GM12891 (cell line): ENCODE measurements around the gene RAB7B.

Experiments used
- PAX5 ChIP-seq: IDR thresholded peaks from 2 replicates; pipeline ENCODE4 v1.6.1; 2011; ENCODE audit warnings: low read length, moderate library complexity, mild to moderate bottlenecking; ENCODE audit not compliant: insufficient read depth, severe bottlenecking
- POLR2A ChIP-seq: IDR thresholded peaks from 2 replicates; pipeline ENCODE4 v1.6.1; 2011; ENCODE audit warnings: low read depth, low read length, control low read depth
- POLR2AphosphoS5 ChIP-seq: IDR thresholded peaks from 2 replicates; pipeline ENCODE4 v1.6.1; 2011; ENCODE audit warnings: low read depth, low read length, control low read depth
- POU2F2 ChIP-seq: IDR thresholded peaks from 2 replicates; pipeline ENCODE4 v1.6.1; 2011; ENCODE audit warnings: low read depth, mild to moderate bottlenecking, control low read depth, low read length, moderate library complexity
- SPI1 ChIP-seq: IDR thresholded peaks from 2 replicates; pipeline ENCODE4 v1.6.1; 2011; ENCODE audit warnings: low read depth, low read length, control low read depth
- TAF1 ChIP-seq: IDR thresholded peaks from 2 replicates; pipeline ENCODE4 v1.6.1; 2011; ENCODE audit warnings: low read depth, low read length, control low read depth

DNA sequence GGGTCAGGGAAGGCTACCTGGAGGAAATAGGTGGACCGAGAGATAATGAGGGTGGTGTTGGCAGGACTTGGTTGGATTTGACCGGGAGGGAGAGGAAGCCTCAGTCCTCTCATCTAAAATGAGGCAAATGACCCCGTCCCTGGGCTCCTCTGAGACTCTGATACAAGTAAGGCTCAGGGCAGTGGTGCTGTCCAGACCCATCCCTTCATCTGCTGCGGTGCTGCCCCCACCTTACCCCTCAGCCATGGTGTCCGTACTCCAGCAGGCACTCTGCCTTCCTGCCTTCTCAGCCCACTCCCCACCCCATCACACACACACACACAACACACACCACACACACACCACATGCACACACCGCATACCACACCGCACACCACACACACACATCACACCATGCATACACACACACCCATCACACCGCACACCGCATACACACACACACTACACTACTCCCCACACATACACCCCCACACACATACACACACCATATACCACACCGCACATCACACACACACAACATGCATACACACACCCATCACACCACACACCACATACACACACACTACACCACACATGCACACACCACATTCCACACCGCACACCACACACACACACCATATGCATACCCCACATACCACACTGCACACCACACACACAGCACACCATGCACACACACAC, 30.6 kb downstream of the RAB7B start:
- TF ChIP-seq POLR2A (no peak), TAF1 (no peak), POU2F2 (no peak), POLR2AphosphoS5 (no peak), SPI1 (no peak), PAX5 (no peak)
